Heart left ventricle (tissue), 16 donors: ENCODE measurements around the gene ASPM. TPM values are rescaled to one million over a fixed set of nuclear protein-coding genes. Genes with fewer than 3 reads are reported as not detected.
"Not testable (repeated sequence)": the region's sequence is repeated elsewhere in the genome, so short reads cannot be mapped to it uniquely, and the experiment has no call there.

Experiments used
- ATAC-seq, 4 donors: fragments of 200-7000 bp; cut with Tn5 transposase; one replicate each; pipeline ENCODE4 v1.9.1; 2020 to 2022; ENCODE audit warnings: moderate library complexity in 4 of 4, mild to moderate bottlenecking in 3 of 4, moderate number of reproducible peaks in 1 of 4
- DNase-seq, 5 donors: peaks; one replicate each; pipeline ENCODE4 v3.0.0-alpha.2; 2020
- H3K27ac ChIP-seq, 12 donors: fragments of 200-600 bp; sonication (generic) in 4 of 12; one replicate each; pipeline versions ENCODE4 v1.5.0 to v1.8.0; 2016 to 2022; ENCODE audit warnings: mild to moderate bottlenecking in 2 of 12
- H3K27me3 ChIP-seq, 9 donors: fragments of 200-600 bp; sonication (generic) in 2 of 9; one replicate each; pipeline versions ENCODE4 v1.5.1 to v1.8.0; 2016 to 2022; ENCODE audit warnings: mild to moderate bottlenecking in 3 of 9
- H3K36me3 ChIP-seq, 9 donors: fragments of 200-600 bp; sonication (generic) in 2 of 9; one replicate each; pipeline versions ENCODE4 v1.5.0 to v1.8.0; 2018 to 2022; ENCODE audit warnings: mild to moderate bottlenecking in 2 of 9
- H3K4me1 ChIP-seq, 12 donors: fragments of 200-600 bp; sonication (generic) in 4 of 12; one replicate each; pipeline versions ENCODE4 v1.5.0 to v1.8.0; 2016 to 2022; ENCODE audit warnings: mild to moderate bottlenecking in 3 of 12
- H3K4me3 ChIP-seq, 12 donors: fragments of 200-600 bp; sonication (generic) in 4 of 12; one replicate each; pipeline versions ENCODE4 v1.5.0 to v1.8.0; 2017 to 2022; ENCODE audit warnings: mild to moderate bottlenecking in 9 of 12, moderate library complexity in 4 of 12
- H3K9me3 ChIP-seq, 12 donors: fragments of 200-600 bp; sonication (generic) in 4 of 12; one replicate each; pipeline versions ENCODE4 v1.5.0 to v1.8.0; 2016 to 2022; ENCODE audit warnings: mild to moderate bottlenecking in 1 of 12
- CTCF ChIP-seq, 12 donors: fragments of 200-600 bp; sonication (generic) in 4 of 12; IDR thresholded peaks; one replicate each; pipeline versions ENCODE4 v1.5.0 to v1.8.0; 2018 to 2022; ENCODE audit warnings: antibody characterized with exemption in 12 of 12, mild to moderate bottlenecking in 5 of 12
- POLR2A ChIP-seq, 2 donors: fragments of 450-650 bp; IDR thresholded peaks; one replicate each; pipeline ENCODE4 v1.6.1; 2017; ENCODE audit warnings: antibody characterized with exemption in 2 of 2, mild to moderate bottlenecking in 2 of 2, moderate library complexity in 2 of 2
- WGBS, 4 donors: extraction: QIAGEN DNeasy Blood & Tissue Kit in 2 of 4; methylation state at CpG; one replicate each; pipeline versions ENCODE4 v1.1.5 to v1.1.7; 2013 to 2018; 5-methylcytosine and 5-hydroxymethylcytosine counted together
- intact Hi-C, 10 donors: fragments of 100-400 bp; cut with DNase I; formaldehyde crosslinking; loops; one replicate each; pipeline versions ENCODE4 v1.11.1 to v1.14.2; 2022
- polyA plus RNA-seq, 2 donors: library from polyadenylated mRNA; stranded (reverse); fragments of 200-250 nt; gene quantifications; one replicate each; pipeline ENCODE4 v1.2.3, GENCODE V29; 2013
- total RNA-seq, 9 donors: library from RNA; depleted of rRNA in 2 of 9; stranded (reverse); fragments of >200 nt in 2 of 9; fragmentation: NEBNext Ultra II Directional in 3 of 9; extraction: Animal tissue kit (Norgen Biotek cat#: 25700) in 3 of 9; gene quantifications; one replicate each; pipeline versions ENCODE4 v1.1.0 to v1.2.4, GENCODE V29; 2016 to 2023
- donor health status: ischemic (EF 13 %, LVEDD 7.1; RV severe dilation, severe dysfunction).
- donor health status: healthy with polysubstance abuse.
- donor health status: DM: no; HTN: yes; CAD: no.
- donor health status: DM: no; HTN: no; CAD: no.
- donor health status: ischemic (EF 25% LVEDD 6.9; RV normal size, moderate dysfunction).
- donor health status: ischemic (EF 25% LVEDD 5.7; RV mildly dilated, moderate dysfunction).
- donor health status: healthy.
- donor health status: DM: yes; HTN: yes; CAD: no.
- donor health status: ischemic (EF 35%, LVEDD 5.7; RV mildly dilated, moderate dysfunction).
- donor health status: nonischemic (EF 11% LVEDD 7.7; RV severe dilation, severe dysfunction).
- donor health status: DM: yes; HTN: yes; CAD: no.
- donor health status: PGD.
- donor health status: ischemic (EF 29% LVEDD 5.4; RV normal size, mild dysfunction).
- donor health status: nonischemic (EF 23%, LVEDD 6.1; RV moderate dilation, normal function).

The ASPM gene
- total and polyA plus RNA-seq, 11 donors: 0.08 to 5.9 (median 0.44) TPM

GRCh38 chr1:197041486-197042353, 104.7 kb downstream of the ASPM start:
- no peak for ATAC-seq
- H3K27ac ChIP-seq: no peak overlapping the region
- TF ChIP-seq CTCF (IDR thresholded peaks at IDR 0.05) (no peak), POLR2A (IDR thresholded peaks at IDR 0.05) (no peak)
- no peak for DNase-seq
- H3K27me3 ChIP-seq: no peaks in the 10 kb centered on the region
- intact Hi-C loops: no loop called here
- no peaks in the 10 kb centered on the region for H3K4me1 ChIP-seq
- H3K4me3 ChIP-seq: no peak overlapping the region
- H3K36me3 ChIP-seq: no peaks in the 10 kb centered on the region
- H3K9me3 ChIP-seq: peaks cover 0 to 4% (median 0%) of the 10 kb centered on the region in 12 donors
- WGBS, 4 donors: 82 to 86% (median 83%) methylated on average over 7 of the region's 7 CpGs

DNA sequence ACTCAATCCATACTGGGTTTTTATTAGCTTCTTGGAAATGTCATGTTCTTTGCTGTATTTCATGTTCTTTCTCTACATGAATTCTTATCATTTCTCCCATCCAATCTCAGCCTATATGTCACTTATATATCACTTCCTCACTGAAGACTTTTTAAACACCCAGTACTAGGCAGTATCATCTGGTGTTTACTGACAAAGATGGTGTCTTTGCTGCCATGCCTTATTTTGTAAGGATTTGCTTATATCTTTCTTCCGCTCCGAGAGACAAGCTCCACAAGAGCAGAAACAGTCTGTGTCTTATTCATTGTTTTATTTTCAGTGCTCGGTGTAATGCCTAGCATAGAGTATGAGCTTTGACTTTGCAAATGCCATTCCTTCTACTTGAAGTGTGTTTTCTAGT, 109.6 kb downstream of the ASPM start:
- H3K36me3 ChIP-seq: no peaks in the 10 kb centered on the region
- H3K4me3 ChIP-seq: no peak overlapping the region
- no peaks in the 10 kb centered on the region for H3K9me3 ChIP-seq
- ATAC-seq (no peak), DNase-seq (no peak)
- no peaks in the 10 kb centered on the region for H3K4me1 ChIP-seq
- no peaks in the 10 kb centered on the region for H3K27me3 ChIP-seq
- H3K27ac ChIP-seq: no peak overlapping the region
- WGBS, 4 donors: 92 to 96% (median 93%) methylated on average over 3 of the region's 3 CpGs
- TF ChIP-seq CTCF (IDR thresholded peaks at IDR 0.05) (no peak), POLR2A (IDR thresholded peaks at IDR 0.05) (no peak)
- intact Hi-C loops: no loop called here

DNA sequence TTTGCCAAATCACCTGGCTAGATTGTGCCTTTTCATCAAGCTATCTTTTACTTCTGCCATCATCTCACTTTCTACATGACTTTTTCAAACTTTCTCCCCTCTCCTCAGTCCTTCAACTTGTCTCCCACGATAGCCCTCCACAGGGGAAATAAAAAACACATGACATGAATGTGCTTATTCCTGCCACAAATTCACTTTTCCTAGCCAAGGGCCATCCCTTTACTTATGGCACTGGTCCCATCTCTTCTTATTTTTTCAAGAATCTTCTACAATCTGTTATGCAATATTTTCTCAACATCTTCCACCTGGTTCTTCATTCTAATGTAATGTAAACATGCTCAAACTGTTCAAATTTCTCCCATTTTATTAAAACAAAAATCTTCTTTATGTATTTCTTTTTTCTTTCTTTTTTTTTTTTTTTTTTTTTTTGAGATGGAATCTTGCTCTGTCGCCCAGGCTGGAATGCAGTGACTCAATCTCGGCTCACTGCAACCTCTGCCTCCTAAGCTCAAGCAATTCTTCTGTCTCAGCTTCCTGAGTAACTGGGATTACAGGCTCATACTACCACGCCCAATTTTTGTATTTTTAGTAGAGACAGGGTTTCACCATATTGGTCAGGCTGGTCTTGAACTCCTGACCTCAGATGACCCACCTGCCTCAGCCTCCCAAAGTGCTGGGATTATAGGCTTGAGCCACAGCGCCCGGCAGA, 111.7 kb downstream of the ASPM start:
- DNase-seq, ATAC-seq, H3K36me3 ChIP-seq, intact Hi-C loops, H3K27ac ChIP-seq, H3K4me1 ChIP-seq, H3K4me3 ChIP-seq, H3K9me3 ChIP-seq, H3K27me3 ChIP-seq: not testable (repeated sequence)
- WGBS, 4 donors: 79 to 86% (median 81%) methylated on average over 6 of the region's 6 CpGs

Other genes with a start within 250 kb of the ASPM start
- gene CFHR2, start 202.9 kb downstream of the ASPM start, total RNA-seq: not detected
- gene CFHR2, start 202.9 kb downstream of the ASPM start, polyA plus RNA-seq: not detected
- not detected for gene CFHR5, start 169.1 kb downstream of the ASPM start, total RNA-seq
- not detected for gene CFHR5, start 169.1 kb downstream of the ASPM start, polyA plus RNA-seq
- gene F13B, start 79.4 kb downstream of the ASPM start, total RNA-seq: not detected
- not detected for gene F13B, start 79.4 kb downstream of the ASPM start, polyA plus RNA-seq
- gene ZBTB41, start 54.6 kb upstream of the ASPM start, total RNA-seq: 10 to 100 TPM in 4 of 9 donors, 1 to 10 TPM in 5; 5.7 to 12.7 (median 9.6) TPM
- gene ZBTB41, start 54.6 kb upstream of the ASPM start, polyA plus RNA-seq: 1 to 10 TPM; 1.8 to 3.3 TPM
- under 1 TPM in 7 of 9 donors, not detected in 2; 0.22 to 0.56 (median 0.42) TPM for gene CRB1, start 121.6 kb upstream of the ASPM start, total RNA-seq
- gene CRB1, start 121.6 kb upstream of the ASPM start, polyA plus RNA-seq: under 1 TPM; 0.06 to 0.08 TPM